SKM-1 (cell line): ENCODE results near the gene ADGRL1.
"Not testable (repeated sequence)": the region's sequence is repeated elsewhere in the genome, so short reads cannot be mapped to it uniquely, and the experiment has no call there.

ENCODE experiments used
- DNase-seq: peaks from one replicate; lab custom pipeline; 2025; ENCODE audit not compliant: unreplicated experiment; lab: John Stamatoyannopoulos, UW

ADGRL1 gene

GRCh38 chr19:14164082-14164481 lies 41.9 kb downstream of the ADGRL1 start:
- DNase-seq: no peak

- no peak for DNase-seq
Observed at GRCh38 chr19:14162871-14163297, 43.1 kb downstream of the ADGRL1 start.

- DNase-seq: no peak
Observed at GRCh38 chr19:14161305-14161704, 44.7 kb downstream of the ADGRL1 start.

GRCh38 chr19:14160017-14160703 lies 45.8 kb downstream of the ADGRL1 start:
- DNase-seq: no peak

GRCh38 chr19:14159059-14159458 lies 46.9 kb downstream of the ADGRL1 start:
- no peak for DNase-seq

GRCh38 chr19:14158276-14159023 lies 47.5 kb downstream of the ADGRL1 start:
- no peak for DNase-seq

- DNase-seq: no peak
Observed at GRCh38 chr19:14156971-14157717, 48.8 kb downstream of the ADGRL1 start.

GRCh38 chr19:14156122-14156521 lies 49.8 kb downstream of the ADGRL1 start:
- no peak for DNase-seq

GRCh38 chr19:14155371-14155770 lies 50.6 kb downstream of the ADGRL1 start:
- DNase-seq: no peak

- DNase-seq: no peak
Observed at GRCh38 chr19:14152713-14153112, 53.3 kb downstream of the ADGRL1 start.

- DNase-seq: no peak
Observed at GRCh38 chr19:14150770-14151661, 55.0 kb downstream of the ADGRL1 start.

GRCh38 chr19:14150041-14150769 lies 55.8 kb downstream of the ADGRL1 start:
- DNase-seq: no peak

GRCh38 chr19:14149509-14149994 lies 56.4 kb downstream of the ADGRL1 start:
- no peak for DNase-seq

- no peak for DNase-seq
Observed at GRCh38 chr19:14148751-14149410, 57.1 kb downstream of the ADGRL1 start.

- DNase-seq: no peak
Observed at GRCh38 chr19:14147797-14148605, 58.0 kb downstream of the ADGRL1 start.

GRCh38 chr19:14146789-14147216 lies 59.2 kb downstream of the ADGRL1 start:
- no peak for DNase-seq

GRCh38 chr19:14146169-14146568 lies 59.8 kb downstream of the ADGRL1 start:
- not testable (repeated sequence) for DNase-seq

- no peak for DNase-seq
Observed at GRCh38 chr19:14145381-14145780, 60.6 kb downstream of the ADGRL1 start.
